Chondrocyte (in vitro differentiated cells): ENCODE data around the gene TIMM13. TPM values are rescaled to one million over a fixed set of nuclear protein-coding genes. Genes with fewer than 3 reads are reported as not detected.

Source experiments
- DNase-seq: peaks from one replicate; pipeline ENCODE4 v3.0.0; 2021; ENCODE audit warnings: mixed read lengths, low spot score
- H3K27ac Mint-ChIP-seq: one replicate; pipeline ENCODE4 v1.8.0; 2021; ENCODE audit warnings: mild to moderate bottlenecking, moderate library complexity, mixed read lengths; ENCODE audit not compliant: unreplicated experiment
- H3K27me3 Mint-ChIP-seq: 2 replicates; pipeline ENCODE4 v1.8.0; 2021; ENCODE audit warnings: low read depth, mixed read lengths
- H3K36me3 Mint-ChIP-seq: 2 replicates; pipeline ENCODE4 v1.8.0; 2021; ENCODE audit warnings: low read depth, mixed read lengths
- H3K4me1 Mint-ChIP-seq: 2 replicates; pipeline ENCODE4 v1.8.0; 2021; ENCODE audit warnings: low read depth, mild to moderate bottlenecking, mixed read lengths
- H3K4me3 Mint-ChIP-seq: one replicate; pipeline ENCODE4 v1.8.0; 2021; ENCODE audit warnings: mild to moderate bottlenecking, moderate library complexity, mixed read lengths; ENCODE audit not compliant: unreplicated experiment
- H3K9me3 Mint-ChIP-seq: 2 replicates; pipeline ENCODE4 v1.8.0; 2021; ENCODE audit warnings: low read depth, mixed read lengths
- total RNA-seq: library from RNA; stranded (reverse); gene quantifications from 3 replicates; pipeline ENCODE4 v1.2.1, GENCODE V29; 2021
- TF ChIP-seq, protein P1 (sequence below): fragments of 200-600 bp; sonication (generic); IDR thresholded peaks from 2 replicates; pipeline ENCODE4 v1.5.0; 2021; ENCODE audit warnings: antibody characterized with exemption, mild to moderate bottlenecking, moderate library complexity

TIMM13 gene
- total RNA-seq, 1 donor from 2014 or later = 74.6 TPM

GRCh38 chr19:2453431-2454025 is 26.1 kb upstream of the TIMM13 start:
- no peak overlapping the region for H3K27ac Mint-ChIP-seq
- TF ChIP-seq, protein P1, sequence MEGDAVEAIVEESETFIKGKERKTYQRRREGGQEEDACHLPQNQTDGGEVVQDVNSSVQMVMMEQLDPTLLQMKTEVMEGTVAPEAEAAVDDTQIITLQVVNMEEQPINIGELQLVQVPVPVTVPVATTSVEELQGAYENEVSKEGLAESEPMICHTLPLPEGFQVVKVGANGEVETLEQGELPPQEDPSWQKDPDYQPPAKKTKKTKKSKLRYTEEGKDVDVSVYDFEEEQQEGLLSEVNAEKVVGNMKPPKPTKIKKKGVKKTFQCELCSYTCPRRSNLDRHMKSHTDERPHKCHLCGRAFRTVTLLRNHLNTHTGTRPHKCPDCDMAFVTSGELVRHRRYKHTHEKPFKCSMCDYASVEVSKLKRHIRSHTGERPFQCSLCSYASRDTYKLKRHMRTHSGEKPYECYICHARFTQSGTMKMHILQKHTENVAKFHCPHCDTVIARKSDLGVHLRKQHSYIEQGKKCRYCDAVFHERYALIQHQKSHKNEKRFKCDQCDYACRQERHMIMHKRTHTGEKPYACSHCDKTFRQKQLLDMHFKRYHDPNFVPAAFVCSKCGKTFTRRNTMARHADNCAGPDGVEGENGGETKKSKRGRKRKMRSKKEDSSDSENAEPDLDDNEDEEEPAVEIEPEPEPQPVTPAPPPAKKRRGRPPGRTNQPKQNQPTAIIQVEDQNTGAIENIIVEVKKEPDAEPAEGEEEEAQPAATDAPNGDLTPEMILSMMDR = no peak
- H3K9me3 Mint-ChIP-seq = no peaks in the 10 kb centered on the region
- peaks cover 16% of the 10 kb centered on the region for H3K4me1 Mint-ChIP-seq
- H3K4me3 Mint-ChIP-seq = no peak overlapping the region
- no peaks in the 10 kb centered on the region for H3K36me3 Mint-ChIP-seq
- no peak for DNase-seq
- no peaks in the 10 kb centered on the region for H3K27me3 Mint-ChIP-seq

DNA sequence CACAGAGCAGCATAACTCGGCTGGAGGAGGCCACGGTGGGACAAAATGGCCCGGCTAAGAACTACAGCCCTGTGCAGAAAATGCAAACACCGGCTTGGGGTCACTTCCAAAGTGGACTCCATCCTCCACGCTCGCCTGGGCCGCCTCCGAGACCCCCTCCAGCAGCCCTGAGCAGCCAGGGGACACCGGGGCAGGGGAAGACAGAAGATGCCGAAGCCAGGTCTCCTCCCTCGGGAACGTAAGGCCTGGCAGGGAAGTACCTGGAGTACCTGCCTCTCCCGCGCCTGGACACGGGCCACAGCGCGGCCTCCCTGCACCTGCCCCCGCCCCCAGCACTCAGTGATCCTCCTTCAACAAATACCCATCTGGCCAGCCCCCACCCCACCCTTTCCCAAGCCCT is 24.4 kb upstream of the TIMM13 start:
- Mint-ChIP-seq H3K27me3 (no peaks in the 10 kb centered on the region), H3K36me3 (no peaks in the 10 kb centered on the region), H3K9me3 (no peaks in the 10 kb centered on the region), H3K27ac (no peak overlapping the region), H3K4me1 (peaks cover 10% of the 10 kb centered on the region), H3K4me3 (no peak overlapping the region)
- no peak for DNase-seq
- TF ChIP-seq, protein P1 = no peak

DNA sequence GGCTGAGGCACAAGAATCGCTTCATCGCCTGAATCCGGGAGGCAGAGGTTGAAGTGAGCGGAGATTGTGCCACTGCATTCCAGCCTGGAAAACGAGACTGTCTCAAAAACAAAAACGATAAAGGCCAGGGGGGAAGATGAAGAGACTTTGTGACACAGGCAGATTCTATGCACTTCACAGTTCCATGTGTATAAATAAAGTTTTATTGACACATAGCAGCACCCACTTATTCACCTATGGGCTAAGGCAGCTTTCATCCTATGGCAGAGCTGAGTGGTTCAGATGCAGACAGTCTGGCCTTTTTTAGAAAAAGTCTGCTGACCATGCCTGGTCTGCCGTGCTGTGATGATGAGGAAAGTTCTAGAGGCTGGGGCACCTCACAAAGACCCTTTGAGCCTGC is 23.8 kb upstream of the TIMM13 start:
- TF ChIP-seq, protein P1 = no peak
- no peak overlapping the region for H3K4me3 Mint-ChIP-seq

DNA sequence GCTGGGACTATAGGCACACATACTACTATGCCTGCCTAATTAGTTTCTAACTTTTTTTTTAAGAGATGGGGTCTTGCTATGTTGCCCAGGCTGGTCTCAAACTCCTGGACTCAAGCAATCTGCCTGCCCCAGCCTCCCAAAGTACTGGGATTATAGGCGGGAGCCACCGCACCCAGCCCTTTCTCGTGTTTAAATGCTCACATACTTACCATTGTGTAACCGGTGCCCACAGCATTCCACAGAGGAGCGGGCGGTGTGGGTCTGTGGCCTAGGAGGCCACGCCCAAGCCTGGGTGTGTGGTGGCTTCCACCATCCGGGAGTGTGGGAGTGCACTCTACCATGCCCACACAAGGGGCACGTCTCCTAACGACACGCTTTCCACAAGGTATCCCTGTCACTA is 21.6 kb upstream of the TIMM13 start:
- TF ChIP-seq, protein P1 = no peak
- Mint-ChIP-seq H3K9me3 (no peaks in the 10 kb centered on the region), H3K27me3 (no peaks in the 10 kb centered on the region), H3K27ac (no peak overlapping the region), H3K4me1 (peaks cover 3% of the 10 kb centered on the region), H3K4me3 (no peak overlapping the region), H3K36me3 (peaks cover 2% of the 10 kb centered on the region)
- no peak for DNase-seq

More for the DNA sequence above, 23.8 kb upstream of the TIMM13 start:
- no peaks in the 10 kb centered on the region for H3K9me3 Mint-ChIP-seq
- H3K27me3 Mint-ChIP-seq = no peaks in the 10 kb centered on the region
- no peaks in the 10 kb centered on the region for H3K36me3 Mint-ChIP-seq
- H3K4me1 Mint-ChIP-seq = peaks cover 13% of the 10 kb centered on the region
- no peak overlapping the region for H3K27ac Mint-ChIP-seq
- DNase-seq = no peak

- Mint-ChIP-seq H3K4me1 (peaks cover 3% of the 10 kb centered on the region), H3K9me3 (no peaks in the 10 kb centered on the region), H3K27ac (no peak overlapping the region), H3K4me3 (no peak overlapping the region), H3K27me3 (no peaks in the 10 kb centered on the region), H3K36me3 (peaks cover 2% of the 10 kb centered on the region)
- DNase-seq = no peak
- TF ChIP-seq, protein P1 = no peak
These were observed 19.0 kb upstream of the TIMM13 start for GRCh38 chr19:2446381-2446780.
